GM18520 (cell line): Measurements from ENCODE around the gene WDR91.
A peak's percentile ranks its signal among the peaks of the same experiment; 100 is the strongest.

ENCODE experiments used
- ATAC-seq: cut with Tn5 transposase; IDR thresholded peaks from one replicate; pipeline ENCODE4 v1.9.1; 2021; ENCODE audit not compliant: unreplicated experiment

The WDR91 gene

DNA sequence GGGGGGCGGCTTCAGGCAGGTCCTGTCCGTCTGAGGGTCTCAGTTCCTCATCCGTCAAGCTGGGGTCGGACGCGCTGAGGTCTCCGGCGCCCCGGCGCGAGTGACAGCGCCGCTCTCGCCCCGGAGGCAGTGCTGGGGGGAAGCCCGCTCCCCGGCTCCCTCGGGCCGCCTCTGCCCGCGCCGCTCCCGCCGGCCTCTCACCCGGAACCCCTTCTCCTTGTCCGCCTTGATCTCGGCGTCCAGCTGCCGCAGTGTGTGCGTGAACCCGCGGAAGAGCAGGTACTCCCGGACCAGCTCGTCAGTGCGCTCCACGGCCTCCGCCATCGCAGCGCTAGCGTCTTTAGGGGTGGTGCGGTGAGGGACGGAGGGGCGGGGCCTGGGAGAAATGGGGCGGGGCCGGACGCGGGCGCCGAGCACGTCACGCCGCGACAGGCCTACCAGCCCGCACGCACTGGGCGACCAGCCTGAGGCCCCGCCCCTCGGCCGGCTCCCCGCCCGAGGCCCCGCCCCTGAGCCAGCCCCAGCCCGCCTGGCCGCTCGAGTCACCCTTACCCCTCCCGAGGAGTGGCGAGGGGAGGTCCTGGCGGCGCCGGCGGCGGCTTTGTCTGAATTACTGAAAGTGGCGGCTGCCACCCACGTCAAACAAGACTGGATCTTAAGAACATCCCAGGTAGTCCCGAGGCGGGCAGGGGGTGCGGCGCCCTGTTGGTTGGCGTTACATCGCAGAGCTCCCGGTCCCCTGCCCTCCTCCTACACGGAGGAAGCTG, at the start of gene WDR91:
Gene WDR91, minus strand, starts transcription at position 348 of the 767 bp plus-strand sequence. Its CDS starts 24 bp downstream, at position 324.
- ATAC-seq: peak; percentile 67

GRCh38 chr7:135260470-135260869, 49.1 kb upstream of the WDR91 start:
- ATAC-seq: no peak

GRCh38 chr7:135259702-135260101, 48.4 kb upstream of the WDR91 start:
- no peak for ATAC-seq

DNA sequence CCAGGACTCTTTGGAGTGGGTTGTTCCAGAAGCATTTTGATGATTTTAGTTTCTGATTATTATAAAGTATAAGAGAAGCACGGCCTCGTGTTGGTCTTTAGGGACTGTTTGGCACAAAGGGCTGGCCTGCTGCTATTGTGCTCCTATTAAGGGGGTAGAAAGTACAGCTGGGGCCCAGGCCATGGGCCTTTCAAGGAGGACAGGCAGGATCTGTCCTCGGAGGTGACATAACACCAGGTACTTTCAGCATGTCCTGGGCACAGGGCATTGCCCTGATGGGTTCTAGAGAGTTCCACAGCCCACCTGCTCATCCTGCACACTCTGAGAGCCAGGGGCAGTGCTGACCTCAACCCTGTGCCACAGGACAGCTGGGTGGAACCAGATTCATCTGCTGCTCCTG, 47.3 kb upstream of the WDR91 start:
- no peak for ATAC-seq

- ATAC-seq: no peak
Observed at GRCh38 chr7:135257790-135258189, 46.5 kb upstream of the WDR91 start.

DNA sequence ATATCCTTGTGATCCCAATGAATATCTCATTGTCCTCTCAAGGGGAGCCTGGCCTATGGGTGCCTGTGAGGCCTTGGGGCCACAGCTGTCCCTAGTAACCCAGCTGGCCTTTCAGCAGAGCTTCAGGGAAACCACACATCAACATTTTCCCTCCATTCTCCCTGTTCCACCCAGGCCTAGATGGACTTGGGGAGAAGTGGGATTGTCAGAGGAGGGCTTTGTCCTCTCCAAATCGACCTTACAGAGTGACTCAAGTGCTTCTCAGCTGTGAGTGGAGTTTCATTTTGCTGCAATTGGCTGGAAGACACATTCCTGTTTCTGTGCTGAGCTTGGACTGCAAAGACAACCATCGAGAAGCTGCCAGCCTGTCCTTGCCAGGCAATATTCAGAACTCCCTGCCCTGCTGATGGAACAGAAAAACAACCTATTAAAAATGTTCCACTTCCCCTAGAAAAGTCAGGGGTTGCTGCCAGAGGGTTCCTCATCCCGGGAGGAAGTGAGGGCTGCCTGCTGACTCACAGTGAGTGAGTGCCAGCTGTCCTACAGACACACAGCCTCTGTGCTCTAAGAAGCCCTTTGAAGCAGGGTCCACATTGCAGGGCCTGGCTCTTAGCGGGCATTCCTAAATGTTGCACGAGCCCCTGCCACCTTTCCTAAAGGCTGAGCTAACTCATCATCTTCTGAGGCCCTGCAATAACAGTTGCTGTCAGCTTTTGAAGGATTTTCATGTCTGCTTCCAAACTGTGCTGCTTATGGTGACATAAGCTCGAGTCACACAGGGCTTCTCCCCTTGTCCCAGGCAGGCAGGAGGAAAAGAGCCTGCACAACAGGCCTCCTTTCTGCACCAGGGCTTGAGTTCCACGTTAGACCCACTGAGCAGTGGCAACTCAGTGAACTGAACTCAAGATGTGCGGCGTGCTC, 42.8 kb upstream of the WDR91 start:
- no peak for ATAC-seq

DNA sequence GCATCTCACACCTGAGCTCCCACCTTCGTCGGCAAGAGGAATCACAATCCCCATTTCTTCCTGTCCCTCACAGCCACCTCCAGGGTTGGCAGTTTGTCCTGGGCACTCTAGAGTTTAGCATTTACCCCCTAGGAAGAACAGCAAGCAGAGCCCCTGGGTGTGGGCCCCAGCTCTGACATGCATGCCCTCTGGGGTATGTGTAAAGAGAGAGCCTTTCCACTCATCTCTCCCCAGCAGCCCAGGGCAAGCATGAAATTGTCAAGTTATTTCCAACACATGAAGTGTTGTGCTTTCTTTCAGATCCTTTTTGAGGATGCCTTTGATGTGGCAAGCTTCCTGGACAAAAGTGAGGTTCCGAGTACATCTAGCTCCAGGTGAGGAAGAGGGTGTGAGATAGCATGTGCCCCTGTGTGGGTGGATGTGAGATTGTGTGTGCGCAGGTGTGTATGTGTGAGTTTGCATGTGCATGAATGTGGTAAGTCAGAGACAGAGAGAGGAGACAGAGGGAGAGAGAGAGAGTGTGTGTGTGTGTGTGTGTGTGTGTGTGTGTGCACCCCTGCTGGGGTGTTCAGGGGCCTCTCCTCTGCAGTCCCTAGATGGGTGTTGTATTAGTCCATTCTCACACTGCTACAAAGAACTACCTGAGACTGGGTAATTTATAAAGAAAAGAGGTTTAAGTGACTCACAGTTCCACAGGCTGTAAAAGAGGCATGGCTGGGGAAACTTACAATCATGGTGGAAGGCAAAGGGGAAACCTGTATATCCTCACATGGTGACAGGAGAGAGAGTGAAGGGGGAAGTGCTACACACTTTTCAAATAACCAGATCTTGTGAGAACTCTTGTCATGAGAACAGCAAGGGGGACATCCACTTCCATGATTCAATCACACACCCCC, 40.4 kb upstream of the WDR91 start:
- no peak for ATAC-seq

GRCh38 chr7:135248546-135248945, 37.2 kb upstream of the WDR91 start:
- no peak for ATAC-seq

DNA sequence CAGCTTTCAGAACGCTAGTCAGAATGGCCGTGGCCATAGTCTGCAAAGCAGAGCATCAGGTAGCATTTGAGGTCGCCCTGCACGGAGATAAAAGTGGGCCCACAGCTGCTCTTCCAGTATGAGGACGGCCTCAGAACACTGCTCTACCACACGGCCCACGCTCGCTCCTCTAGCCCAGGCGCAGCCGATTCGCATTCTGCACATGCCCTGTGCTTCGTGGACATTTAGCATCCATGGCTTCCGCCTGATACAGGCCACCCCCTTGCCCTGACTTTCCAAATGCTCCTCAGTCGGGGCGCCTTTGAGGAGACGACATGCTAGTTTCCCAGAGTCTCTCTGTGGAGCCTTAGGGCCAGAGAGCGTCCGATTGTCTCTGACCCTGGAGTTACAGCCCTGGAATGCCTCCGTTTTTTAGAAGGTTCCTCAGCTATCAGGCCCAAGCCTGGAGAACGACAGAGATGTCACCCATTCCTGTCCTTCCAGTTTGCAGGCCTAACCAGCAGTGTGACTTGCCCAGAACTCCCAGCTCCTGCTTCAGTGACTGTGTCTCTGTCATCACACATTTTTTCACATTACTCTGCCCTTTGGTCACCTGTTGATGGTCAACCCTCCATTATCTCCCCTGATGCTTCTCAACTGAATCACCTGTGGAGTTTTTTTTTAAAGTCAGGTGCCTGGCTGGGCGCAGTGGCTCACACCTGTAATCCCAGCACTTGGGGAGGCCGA, 36.6 kb upstream of the WDR91 start:
- ATAC-seq: no peak

GRCh38 chr7:135246191-135246825, 35.0 kb upstream of the WDR91 start:
- ATAC-seq: no peak

- ATAC-seq: no peak
Observed at GRCh38 chr7:135245226-135246190, 34.2 kb upstream of the WDR91 start.

DNA sequence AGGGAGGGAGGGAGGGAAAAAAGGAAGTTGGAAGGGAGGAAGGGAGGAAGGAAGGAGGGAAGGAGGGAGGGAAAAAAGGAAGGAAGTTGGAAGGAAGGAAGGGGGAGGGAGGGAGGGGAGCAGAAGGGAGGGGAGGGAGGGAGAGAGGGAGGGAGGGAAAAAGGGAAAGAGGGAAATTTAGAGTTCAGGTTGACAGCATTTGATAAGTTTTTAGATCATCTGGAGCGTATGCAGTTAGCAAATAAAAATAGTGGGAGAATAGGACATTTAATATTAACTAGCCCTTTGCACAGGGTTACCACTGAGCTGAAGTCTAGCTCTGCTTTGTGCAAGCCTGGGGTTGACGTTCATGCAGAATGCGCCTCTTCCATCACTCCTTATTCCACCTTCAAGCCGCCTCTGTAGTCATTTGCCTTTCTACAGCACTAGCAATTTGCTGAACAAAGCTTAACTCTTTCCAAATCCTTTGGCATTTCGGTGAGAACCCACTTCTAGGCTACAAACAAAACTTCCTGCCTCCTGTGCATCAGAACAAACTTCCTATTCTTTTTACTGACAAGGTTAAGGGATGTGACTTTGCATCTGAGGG, 30.9 kb upstream of the WDR91 start:
- no peak for ATAC-seq

GRCh38 chr7:135240441-135240840, 29.1 kb upstream of the WDR91 start:
- no peak for ATAC-seq

DNA sequence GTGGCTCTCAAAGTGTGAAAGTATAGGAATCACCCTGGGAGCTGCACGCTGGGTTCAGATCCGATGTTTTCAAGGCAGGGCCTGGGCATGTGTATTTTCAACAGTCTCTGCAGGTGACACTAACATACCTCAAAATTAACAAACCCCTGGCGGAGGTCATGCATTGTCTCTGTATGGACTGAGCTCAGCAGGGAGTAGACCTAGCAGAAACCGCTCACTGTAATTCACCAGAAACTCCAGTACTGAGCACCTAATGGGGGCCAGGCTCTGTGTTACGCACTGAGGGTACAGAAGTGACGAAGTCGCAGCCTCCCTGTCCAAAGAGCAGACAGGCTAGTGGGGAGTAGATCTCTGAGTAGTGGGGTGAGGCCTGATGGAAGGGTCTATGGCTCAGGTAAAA, 27.9 kb upstream of the WDR91 start:
- ATAC-seq: no peak

GRCh38 chr7:135238112-135238744, 26.9 kb upstream of the WDR91 start:
- ATAC-seq: no peak

DNA sequence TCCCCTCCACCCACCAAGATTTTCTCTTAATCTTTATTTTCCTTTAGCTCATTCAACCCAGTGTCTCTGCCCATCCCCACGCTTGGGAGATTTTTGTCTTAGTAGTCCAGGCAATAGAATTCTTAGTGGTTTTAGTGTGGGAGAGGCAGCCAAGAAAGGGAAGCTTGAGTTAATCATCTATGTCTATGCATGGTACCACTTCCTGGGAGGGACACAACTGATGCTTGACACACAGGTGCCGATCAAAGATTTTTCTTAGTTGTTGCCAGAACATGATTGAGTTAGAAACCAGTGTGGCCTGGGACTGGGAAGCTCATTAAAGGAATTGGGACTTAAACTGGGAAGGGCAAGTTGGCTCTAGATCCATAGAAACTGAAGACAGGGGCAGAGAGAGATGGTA, 25.4 kb upstream of the WDR91 start:
- no peak for ATAC-seq

DNA sequence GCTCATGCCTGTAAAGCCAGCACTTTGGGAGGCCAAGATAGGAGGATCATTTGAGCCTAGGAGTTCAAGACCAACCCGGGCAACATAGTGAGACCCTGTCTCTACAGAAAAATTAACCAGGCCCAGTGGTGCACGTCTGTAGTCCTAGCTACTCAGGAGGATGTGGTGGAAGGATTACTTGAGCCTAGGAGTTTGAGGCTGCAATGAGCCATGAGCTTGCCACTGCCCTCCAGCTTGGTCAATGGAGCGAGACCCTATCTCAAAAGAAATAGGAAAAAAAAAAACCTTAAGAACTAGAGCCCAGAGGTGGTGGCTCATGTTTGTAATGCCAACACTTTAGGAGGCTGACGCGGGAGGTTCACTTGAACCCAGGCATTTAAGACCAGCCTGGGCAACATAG, 24.5 kb upstream of the WDR91 start:
- ATAC-seq: no peak

DNA sequence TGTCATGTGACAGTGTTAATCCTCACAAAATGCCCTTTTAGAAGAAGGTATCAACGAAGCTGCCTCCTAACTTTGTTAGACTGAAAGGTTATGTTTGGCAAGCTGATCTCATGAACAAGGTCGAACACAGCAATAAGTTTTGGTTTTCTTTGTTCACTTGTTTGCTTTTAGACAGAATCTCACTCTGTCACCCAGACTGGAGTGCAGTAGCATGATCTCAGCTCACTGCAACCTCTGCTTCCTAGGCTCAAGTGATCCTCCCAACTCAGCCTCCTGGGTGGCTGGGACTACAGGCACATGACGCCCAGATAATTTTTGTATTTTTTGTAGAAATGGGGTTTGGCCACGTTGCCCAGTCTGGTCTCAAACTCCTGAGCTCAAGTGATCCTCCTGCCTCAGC, 23.4 kb upstream of the WDR91 start:
- no peak for ATAC-seq
